ENCODE results near the gene SYT15.
"Not testable (repeated sequence)": the region's sequence is repeated elsewhere in the genome, so short reads cannot be mapped to it uniquely, and the experiment has no call there.

The SYT15 gene

GRCh38 chr10:46591053-46591452 lies 12.1 kb downstream of the SYT15 start:
- not testable (repeated sequence) for H3K4me1 Mint-ChIP-seq, H3K27ac Mint-ChIP-seq, H3K36me3 Mint-ChIP-seq, H3K4me3 Mint-ChIP-seq, H3K9me3 Mint-ChIP-seq, H3K27me3 Mint-ChIP-seq

GRCh38 chr10:46593307-46593706 lies 14.4 kb downstream of the SYT15 start:
- not testable (repeated sequence) for H3K9me3 Mint-ChIP-seq, H3K36me3 Mint-ChIP-seq, H3K4me1 Mint-ChIP-seq, H3K27me3 Mint-ChIP-seq, H3K4me3 Mint-ChIP-seq, H3K27ac Mint-ChIP-seq

GRCh38 chr10:46594453-46595063 lies 15.6 kb downstream of the SYT15 start:
- H3K27me3 Mint-ChIP-seq, H3K4me3 Mint-ChIP-seq, H3K36me3 Mint-ChIP-seq, H3K9me3 Mint-ChIP-seq, H3K27ac Mint-ChIP-seq, H3K4me1 Mint-ChIP-seq: not testable (repeated sequence)

- not testable (repeated sequence) for H3K36me3 Mint-ChIP-seq, H3K9me3 Mint-ChIP-seq, H3K4me3 Mint-ChIP-seq, H3K27ac Mint-ChIP-seq, H3K27me3 Mint-ChIP-seq, H3K4me1 Mint-ChIP-seq
These were observed 17.6 kb downstream of the SYT15 start for GRCh38 chr10:46596570-46596969.

GRCh38 chr10:46597616-46598246 lies 18.8 kb downstream of the SYT15 start:
- H3K4me1 Mint-ChIP-seq, H3K9me3 Mint-ChIP-seq, H3K36me3 Mint-ChIP-seq, H3K27me3 Mint-ChIP-seq, H3K27ac Mint-ChIP-seq: not testable (repeated sequence)
- H3K4me3 Mint-ChIP-seq = peak overlapping the region; percentile 62

- not testable (repeated sequence) for H3K36me3 Mint-ChIP-seq, H3K4me3 Mint-ChIP-seq, H3K27ac Mint-ChIP-seq, H3K9me3 Mint-ChIP-seq, H3K4me1 Mint-ChIP-seq, H3K27me3 Mint-ChIP-seq
These were observed 21.6 kb downstream of the SYT15 start for GRCh38 chr10:46600516-46600915.

GRCh38 chr10:46615540-46615939 lies 36.6 kb downstream of the SYT15 start:
- not testable (repeated sequence) for H3K27me3 Mint-ChIP-seq, H3K4me1 Mint-ChIP-seq, H3K4me3 Mint-ChIP-seq, H3K27ac Mint-ChIP-seq, H3K9me3 Mint-ChIP-seq, H3K36me3 Mint-ChIP-seq

GRCh38 chr10:46616227-46616626 lies 37.3 kb downstream of the SYT15 start:
- H3K9me3 Mint-ChIP-seq, H3K27ac Mint-ChIP-seq, H3K36me3 Mint-ChIP-seq, H3K27me3 Mint-ChIP-seq, H3K4me1 Mint-ChIP-seq, H3K4me3 Mint-ChIP-seq: not testable (repeated sequence)

- H3K4me3 Mint-ChIP-seq, H3K27ac Mint-ChIP-seq, H3K9me3 Mint-ChIP-seq, H3K4me1 Mint-ChIP-seq, H3K27me3 Mint-ChIP-seq, H3K36me3 Mint-ChIP-seq: not testable (repeated sequence)
These were observed 38.2 kb downstream of the SYT15 start for GRCh38 chr10:46617134-46617533.

- H3K27ac Mint-ChIP-seq, H3K27me3 Mint-ChIP-seq, H3K36me3 Mint-ChIP-seq, H3K4me1 Mint-ChIP-seq, H3K9me3 Mint-ChIP-seq, H3K4me3 Mint-ChIP-seq: not testable (repeated sequence)
These were observed 39.0 kb downstream of the SYT15 start for GRCh38 chr10:46617913-46618312.

DNA sequence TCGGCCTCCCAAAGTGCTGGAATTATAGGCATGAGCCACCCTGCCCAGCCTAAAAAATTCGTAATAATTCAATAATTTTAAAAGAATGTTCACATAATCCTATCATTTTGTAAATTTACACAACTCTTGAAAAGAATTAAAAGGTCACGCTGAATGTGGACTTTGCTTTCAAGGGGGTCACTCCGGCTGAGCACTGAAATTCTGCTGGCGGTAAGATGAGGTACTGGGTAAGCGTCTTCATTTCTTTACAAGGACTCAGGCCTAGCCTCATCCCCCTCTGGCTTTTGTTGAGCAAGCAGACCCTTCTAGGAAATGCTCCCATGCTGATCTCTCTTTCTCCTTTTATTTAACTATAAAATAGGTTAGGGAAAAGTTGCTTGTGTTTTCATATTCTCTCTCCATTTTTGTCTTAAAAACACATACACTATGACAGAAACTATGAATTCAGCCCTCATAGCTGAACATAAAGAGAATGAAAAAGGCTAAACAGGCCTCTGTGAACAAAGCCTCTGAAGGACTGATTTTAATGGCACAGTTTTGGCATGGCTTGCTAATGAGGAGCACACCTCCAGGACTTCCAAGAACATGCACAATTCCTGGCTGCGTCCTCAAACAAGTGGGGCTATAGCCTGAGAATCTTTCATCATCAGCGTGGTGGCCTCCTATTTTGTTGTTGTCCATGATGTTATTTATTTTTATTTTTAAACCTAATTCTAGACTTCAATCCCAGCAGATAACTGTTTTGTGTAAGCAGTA lies 45.1 kb downstream of the SYT15 start:
- H3K27ac Mint-ChIP-seq, H3K4me3 Mint-ChIP-seq, H3K36me3 Mint-ChIP-seq, H3K4me1 Mint-ChIP-seq, H3K27me3 Mint-ChIP-seq, H3K9me3 Mint-ChIP-seq: not testable (repeated sequence)

GRCh38 chr10:46629805-46630204 lies 50.9 kb downstream of the SYT15 start:
- H3K4me1 Mint-ChIP-seq, H3K4me3 Mint-ChIP-seq, H3K9me3 Mint-ChIP-seq, H3K36me3 Mint-ChIP-seq, H3K27ac Mint-ChIP-seq, H3K27me3 Mint-ChIP-seq: not testable (repeated sequence)

DNA sequence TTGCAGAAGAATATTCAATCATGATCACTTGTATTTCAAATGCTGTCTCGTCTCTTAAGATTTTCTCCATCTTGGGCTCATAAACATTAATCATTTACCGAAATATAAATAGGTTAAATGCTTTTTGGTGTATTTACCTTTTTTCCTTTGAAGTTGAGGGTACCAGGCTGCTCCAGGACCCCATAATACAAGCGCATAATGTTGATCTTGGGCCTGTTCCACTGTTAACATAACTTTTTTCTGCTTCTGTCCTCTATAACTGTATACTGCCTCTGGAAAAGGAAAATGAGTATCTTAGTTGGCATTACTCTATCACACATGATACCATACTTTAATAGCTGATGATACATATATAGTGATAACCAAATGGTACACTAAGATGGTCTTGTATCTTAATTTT lies 51.9 kb downstream of the SYT15 start:
- H3K4me1 Mint-ChIP-seq, H3K4me3 Mint-ChIP-seq, H3K27ac Mint-ChIP-seq, H3K9me3 Mint-ChIP-seq, H3K36me3 Mint-ChIP-seq, H3K27me3 Mint-ChIP-seq: not testable (repeated sequence)

GRCh38 chr10:46631683-46632082 lies 52.8 kb downstream of the SYT15 start:
- H3K9me3 Mint-ChIP-seq, H3K36me3 Mint-ChIP-seq, H3K4me1 Mint-ChIP-seq, H3K27ac Mint-ChIP-seq, H3K27me3 Mint-ChIP-seq, H3K4me3 Mint-ChIP-seq: not testable (repeated sequence)

- not testable (repeated sequence) for H3K9me3 Mint-ChIP-seq, H3K4me1 Mint-ChIP-seq, H3K27me3 Mint-ChIP-seq, H3K36me3 Mint-ChIP-seq, H3K27ac Mint-ChIP-seq
- H3K4me3 Mint-ChIP-seq = peak overlapping the region; percentile 47
These were observed 55.8 kb downstream of the SYT15 start for GRCh38 chr10:46634698-46635097.

- H3K36me3 Mint-ChIP-seq, H3K27ac Mint-ChIP-seq, H3K9me3 Mint-ChIP-seq, H3K4me1 Mint-ChIP-seq, H3K27me3 Mint-ChIP-seq: not testable (repeated sequence)
- peak overlapping the region; percentile 60 for H3K4me3 Mint-ChIP-seq
These were observed 56.5 kb downstream of the SYT15 start for GRCh38 chr10:46635364-46635959.

- not testable (repeated sequence) for H3K27me3 Mint-ChIP-seq, H3K9me3 Mint-ChIP-seq, H3K4me3 Mint-ChIP-seq, H3K4me1 Mint-ChIP-seq, H3K36me3 Mint-ChIP-seq, H3K27ac Mint-ChIP-seq
These were observed 61.1 kb downstream of the SYT15 start for GRCh38 chr10:46640005-46640404.
